HL-60 (cell line): ENCODE results near the gene SLIRP.

Source experiments
- DNase-seq, 2 experiments: peaks; one replicate each; pipeline ENCODE4 v3.0.0-alpha.2; 2010 to 2020; ENCODE audit warnings: low read depth in 1 of 2, low spot score in 1 of 2
- H3K27ac ChIP-seq: fragments of 250-450 bp; sonication (Bioruptor Pico); replicated peaks from 2 replicates; pipeline ENCODE4 v1.5.1; 2020; ENCODE audit warnings: mild to moderate bottlenecking, moderate library complexity
- H3K27me3 ChIP-seq: fragments of 250-450 bp; sonication (Bioruptor Pico); 2 replicates; pipeline ENCODE4 v1.5.1; 2021; ENCODE audit warnings: mild to moderate bottlenecking, moderate library complexity; ENCODE audit not compliant: insufficient read depth, poor library complexity, severe bottlenecking
- H3K4me3 ChIP-seq: replicated peaks from 2 replicates; pipeline ENCODE4 v1.5.1; 2011; ENCODE audit warnings: mild to moderate bottlenecking, control low read depth, low read length; ENCODE audit not compliant: insufficient read depth
- GABPA ChIP-seq: IDR thresholded peaks from 2 replicates; pipeline ENCODE4 v1.6.1; 2012; ENCODE audit warnings: low read depth
- POLR2AphosphoS5 ChIP-seq: IDR thresholded peaks from 2 replicates; pipeline ENCODE4 v1.6.1; 2012; ENCODE audit warnings: low read depth
- SPI1 ChIP-seq: IDR thresholded peaks from 2 replicates; pipeline ENCODE4 v1.6.1; 2012; ENCODE audit warnings: low read depth, mild to moderate bottlenecking, borderline replicate concordance
- TF ChIP-seq, protein P1 (sequence below): IDR thresholded peaks from 2 replicates; pipeline ENCODE4 v1.6.1; 2012; ENCODE audit warnings: low read depth; ENCODE audit not compliant: insufficient replicate concordance
- TF ChIP-seq, protein P2 (sequence below): IDR thresholded peaks from one replicate; pipeline ENCODE4 v1.5.1; 2011; ENCODE audit warnings: low read length, control low read depth, inconsistent platforms; ENCODE audit not compliant: insufficient read depth

The SLIRP gene

DNA sequence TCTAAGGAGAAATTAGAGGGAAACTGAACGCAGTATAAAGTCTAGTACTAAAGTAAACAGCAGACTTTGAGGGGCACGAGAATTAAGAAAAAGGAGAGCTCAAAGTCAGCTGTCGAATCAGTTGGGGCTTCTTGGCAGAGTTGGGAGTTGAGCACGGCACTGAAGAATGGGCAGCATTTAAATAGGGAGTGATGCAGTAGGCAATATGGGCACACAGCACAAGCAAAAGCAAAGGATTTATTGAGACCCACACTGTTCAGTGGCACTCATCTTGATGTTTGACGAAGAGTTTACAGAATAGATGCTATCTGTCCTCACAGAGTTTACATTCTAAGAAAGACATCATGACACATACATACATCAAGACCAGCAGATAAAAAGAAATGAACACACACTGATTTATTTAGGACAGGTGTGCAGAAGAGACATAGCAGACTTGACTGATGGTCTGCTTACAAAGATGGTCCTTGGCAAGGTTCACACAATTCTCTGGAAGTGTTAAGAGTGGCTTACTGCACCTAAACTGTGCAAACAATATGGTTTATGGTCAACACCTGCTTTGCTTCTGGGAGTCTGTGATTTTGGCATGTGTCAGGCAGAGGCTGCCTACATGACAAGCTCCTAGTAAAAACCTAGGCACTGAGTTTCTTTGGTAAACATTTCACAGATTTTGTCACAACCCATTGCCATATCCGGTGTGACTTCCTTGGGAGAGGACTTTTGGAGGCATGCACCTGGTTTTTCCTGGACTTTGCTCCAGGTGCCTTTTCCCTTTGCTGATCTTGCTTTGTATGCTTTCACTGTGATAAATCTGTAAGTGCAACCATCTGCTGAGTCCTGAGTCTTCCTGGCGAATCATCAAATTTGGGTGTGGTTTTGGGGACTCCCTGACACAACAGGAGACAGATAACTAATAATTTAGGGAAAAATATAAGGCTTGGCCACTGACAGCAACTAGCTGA lies 26.4 kb upstream of the SLIRP start:
- no peak for TF ChIP-seq POLR2AphosphoS5
- TF ChIP-seq, protein P1, sequence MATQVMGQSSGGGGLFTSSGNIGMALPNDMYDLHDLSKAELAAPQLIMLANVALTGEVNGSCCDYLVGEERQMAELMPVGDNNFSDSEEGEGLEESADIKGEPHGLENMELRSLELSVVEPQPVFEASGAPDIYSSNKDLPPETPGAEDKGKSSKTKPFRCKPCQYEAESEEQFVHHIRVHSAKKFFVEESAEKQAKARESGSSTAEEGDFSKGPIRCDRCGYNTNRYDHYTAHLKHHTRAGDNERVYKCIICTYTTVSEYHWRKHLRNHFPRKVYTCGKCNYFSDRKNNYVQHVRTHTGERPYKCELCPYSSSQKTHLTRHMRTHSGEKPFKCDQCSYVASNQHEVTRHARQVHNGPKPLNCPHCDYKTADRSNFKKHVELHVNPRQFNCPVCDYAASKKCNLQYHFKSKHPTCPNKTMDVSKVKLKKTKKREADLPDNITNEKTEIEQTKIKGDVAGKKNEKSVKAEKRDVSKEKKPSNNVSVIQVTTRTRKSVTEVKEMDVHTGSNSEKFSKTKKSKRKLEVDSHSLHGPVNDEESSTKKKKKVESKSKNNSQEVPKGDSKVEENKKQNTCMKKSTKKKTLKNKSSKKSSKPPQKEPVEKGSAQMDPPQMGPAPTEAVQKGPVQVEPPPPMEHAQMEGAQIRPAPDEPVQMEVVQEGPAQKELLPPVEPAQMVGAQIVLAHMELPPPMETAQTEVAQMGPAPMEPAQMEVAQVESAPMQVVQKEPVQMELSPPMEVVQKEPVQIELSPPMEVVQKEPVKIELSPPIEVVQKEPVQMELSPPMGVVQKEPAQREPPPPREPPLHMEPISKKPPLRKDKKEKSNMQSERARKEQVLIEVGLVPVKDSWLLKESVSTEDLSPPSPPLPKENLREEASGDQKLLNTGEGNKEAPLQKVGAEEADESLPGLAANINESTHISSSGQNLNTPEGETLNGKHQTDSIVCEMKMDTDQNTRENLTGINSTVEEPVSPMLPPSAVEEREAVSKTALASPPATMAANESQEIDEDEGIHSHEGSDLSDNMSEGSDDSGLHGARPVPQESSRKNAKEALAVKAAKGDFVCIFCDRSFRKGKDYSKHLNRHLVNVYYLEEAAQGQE = no peak
- no peak for TF ChIP-seq GABPA
- no peak for TF ChIP-seq SPI1
- TF ChIP-seq, protein P2, sequence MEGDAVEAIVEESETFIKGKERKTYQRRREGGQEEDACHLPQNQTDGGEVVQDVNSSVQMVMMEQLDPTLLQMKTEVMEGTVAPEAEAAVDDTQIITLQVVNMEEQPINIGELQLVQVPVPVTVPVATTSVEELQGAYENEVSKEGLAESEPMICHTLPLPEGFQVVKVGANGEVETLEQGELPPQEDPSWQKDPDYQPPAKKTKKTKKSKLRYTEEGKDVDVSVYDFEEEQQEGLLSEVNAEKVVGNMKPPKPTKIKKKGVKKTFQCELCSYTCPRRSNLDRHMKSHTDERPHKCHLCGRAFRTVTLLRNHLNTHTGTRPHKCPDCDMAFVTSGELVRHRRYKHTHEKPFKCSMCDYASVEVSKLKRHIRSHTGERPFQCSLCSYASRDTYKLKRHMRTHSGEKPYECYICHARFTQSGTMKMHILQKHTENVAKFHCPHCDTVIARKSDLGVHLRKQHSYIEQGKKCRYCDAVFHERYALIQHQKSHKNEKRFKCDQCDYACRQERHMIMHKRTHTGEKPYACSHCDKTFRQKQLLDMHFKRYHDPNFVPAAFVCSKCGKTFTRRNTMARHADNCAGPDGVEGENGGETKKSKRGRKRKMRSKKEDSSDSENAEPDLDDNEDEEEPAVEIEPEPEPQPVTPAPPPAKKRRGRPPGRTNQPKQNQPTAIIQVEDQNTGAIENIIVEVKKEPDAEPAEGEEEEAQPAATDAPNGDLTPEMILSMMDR = no peak
- H3K27me3 ChIP-seq = no peaks in the 10 kb centered on the region
- no peak overlapping the region for H3K27ac ChIP-seq
- no peak overlapping the region for H3K4me3 ChIP-seq
- DNase-seq = no peak

DNA sequence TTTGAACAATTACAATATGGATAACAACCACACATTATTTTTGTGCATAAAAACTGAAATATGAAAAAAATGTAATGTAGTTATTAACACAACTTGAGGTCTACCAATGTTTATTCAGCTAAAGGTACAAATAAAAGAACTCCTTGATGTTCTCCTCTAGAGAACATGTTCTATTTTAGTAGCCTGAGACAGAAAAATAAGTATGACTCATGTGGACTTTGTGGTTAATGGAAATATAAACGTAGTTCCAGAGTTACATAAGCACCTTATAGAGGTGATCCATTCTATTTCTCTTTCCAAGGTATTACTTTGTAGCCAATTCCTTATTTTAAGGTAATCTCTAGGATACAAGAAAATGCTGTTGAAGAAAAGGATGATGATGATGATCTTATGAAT lies 25.7 kb upstream of the SLIRP start:
- no peak for DNase-seq
- H3K27ac ChIP-seq = no peak overlapping the region

DNA sequence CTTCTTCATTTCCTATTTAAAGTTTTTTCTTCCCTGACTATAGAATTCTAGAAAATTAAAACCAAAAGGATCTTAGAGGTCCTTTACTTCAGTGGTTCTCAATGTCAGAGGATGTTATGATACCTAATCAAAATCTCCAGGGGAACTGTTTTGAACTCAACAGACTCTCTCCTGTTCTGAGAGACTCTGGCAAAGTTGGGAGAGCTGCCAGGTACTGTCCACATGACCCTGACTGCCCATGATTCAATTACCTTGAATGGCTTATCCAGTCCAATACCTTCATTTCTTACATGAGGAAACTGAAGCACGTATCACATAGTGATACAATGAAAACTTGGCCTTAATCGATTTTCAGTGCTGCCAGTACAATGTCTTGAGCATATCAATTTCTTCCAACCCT lies 16.6 kb upstream of the SLIRP start:
- no peak overlapping the region for H3K4me3 ChIP-seq
- no peaks in the 10 kb centered on the region for H3K27me3 ChIP-seq
- DNase-seq = no peak
- no peak overlapping the region for H3K27ac ChIP-seq
- TF ChIP-seq, protein P1 = no peak
- no peak for TF ChIP-seq SPI1
- no peak for TF ChIP-seq GABPA
- no peak for TF ChIP-seq POLR2AphosphoS5
- TF ChIP-seq, protein P2 = no peak

More for the DNA sequence above, 25.7 kb upstream of the SLIRP start:
- Histone ChIP-seq H3K4me3 (no peak overlapping the region), H3K27me3 (no peaks in the 10 kb centered on the region)
- no peak for TF ChIP-seq SPI1
- TF ChIP-seq, protein P1 = no peak
- TF ChIP-seq GABPA = no peak
- TF ChIP-seq, protein P2 = no peak
- TF ChIP-seq POLR2AphosphoS5 = no peak
